ENCODE measurements around the gene PCID2.
"Not testable (repeated sequence)": the region's sequence is repeated elsewhere in the genome, so short reads cannot be mapped to it uniquely, and the experiment has no call there.

PCID2 gene

GRCh38 chr13:113208421-113209335 lies at the start of gene PCID2:
Gene PCID2 (minus strand): TSS chr13:113208669. CDS start chr13:113208634, 35 bp downstream.
- peak; percentile 73 for DNase-seq

- DNase-seq, result not testable (repeated sequence)
Observed at GRCh38 chr13:113257908-113258307, 49.4 kb upstream of the PCID2 start.

- DNase-seq, result no peak
Observed at GRCh38 chr13:113252516-113253095, 44.1 kb upstream of the PCID2 start.

GRCh38 chr13:113245849-113246796 lies 37.7 kb upstream of the PCID2 start:
- no peak for DNase-seq

- no peak for DNase-seq
Observed at GRCh38 chr13:113243847-113244246, 35.4 kb upstream of the PCID2 start.

- not testable (repeated sequence) for DNase-seq
Observed at GRCh38 chr13:113241623-113242022, 33.2 kb upstream of the PCID2 start.

GRCh38 chr13:113239986-113240385 lies 31.5 kb upstream of the PCID2 start:
- no peak for DNase-seq

GRCh38 chr13:113239357-113239756 lies 30.9 kb upstream of the PCID2 start:
- DNase-seq, result no peak

GRCh38 chr13:113238536-113238935 lies 30.1 kb upstream of the PCID2 start:
- no peak for DNase-seq

- no peak for DNase-seq
Observed at GRCh38 chr13:113233101-113233500, 24.6 kb upstream of the PCID2 start.

- DNase-seq, result no peak
Observed at GRCh38 chr13:113232208-113233003, 23.9 kb upstream of the PCID2 start.

GRCh38 chr13:113231306-113232207 lies 23.1 kb upstream of the PCID2 start:
- no peak for DNase-seq

- DNase-seq, result no peak
Observed at GRCh38 chr13:113229791-113230190, 21.3 kb upstream of the PCID2 start.

- no peak for DNase-seq
Observed at GRCh38 chr13:113229161-113229560, 20.7 kb upstream of the PCID2 start.

GRCh38 chr13:113226873-113227450 lies 18.5 kb upstream of the PCID2 start:
- no peak for DNase-seq

GRCh38 chr13:113225515-113225914 lies 17.0 kb upstream of the PCID2 start:
- DNase-seq, result no peak

GRCh38 chr13:113224486-113224885 lies 16.0 kb upstream of the PCID2 start:
- no peak for DNase-seq

GRCh38 chr13:113223070-113223469 lies 14.6 kb upstream of the PCID2 start:
- no peak for DNase-seq

GRCh38 chr13:113220877-113221276 lies 12.4 kb upstream of the PCID2 start:
- DNase-seq, result no peak

GRCh38 chr13:113220141-113220598 lies 11.7 kb upstream of the PCID2 start:
- DNase-seq, result no peak

Measured in MV-4-11 (cell line).